ENCODE data around the gene FKBP10. TPM values are rescaled to one million over a fixed set of nuclear protein-coding genes. Genes with fewer than 3 reads are reported as not detected.
"Not testable (repeated sequence)": the region's sequence is repeated elsewhere in the genome, so short reads cannot be mapped to it uniquely, and the experiment has no call there.

The FKBP10 gene
- total RNA-seq, 1 experiment from 2014 or later, result 271 TPM

- no peak for DNase-seq (ENCODE audit: low read depth)
Measured at GRCh38 chr17:41836550-41837196, 23.9 kb downstream of the FKBP10 start.

- DNase-seq (ENCODE audit: low read depth), result no peak
Measured at GRCh38 chr17:41837761-41838538, 25.1 kb downstream of the FKBP10 start, which contains the start of gene KLHL10. Gene KLHL10, plus strand, starts transcription at chr17:41837825. Its CDS starts 108 bp downstream, at chr17:41837933.

DNA sequence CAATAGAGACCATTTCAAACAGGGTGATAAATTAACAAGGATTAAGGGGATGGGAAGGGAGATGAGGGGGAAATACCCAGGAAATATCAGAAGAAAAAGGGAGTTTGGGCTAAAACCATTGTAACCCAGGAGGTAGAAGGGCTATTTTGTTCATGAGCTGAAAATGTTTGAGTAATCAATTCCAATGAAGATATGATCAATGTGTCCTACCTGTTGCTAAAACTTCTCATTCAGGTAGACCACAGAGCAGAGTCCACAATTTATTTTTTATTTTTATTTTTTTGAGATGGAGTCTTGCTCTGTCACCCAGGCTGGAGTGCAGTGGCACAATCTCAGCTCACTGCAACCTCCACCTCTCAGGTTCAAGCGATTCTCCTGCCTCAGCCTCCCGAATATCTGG, 26.6 kb downstream of the FKBP10 start:
- DNase-seq (ENCODE audit: low read depth), result not testable (repeated sequence)

DNA sequence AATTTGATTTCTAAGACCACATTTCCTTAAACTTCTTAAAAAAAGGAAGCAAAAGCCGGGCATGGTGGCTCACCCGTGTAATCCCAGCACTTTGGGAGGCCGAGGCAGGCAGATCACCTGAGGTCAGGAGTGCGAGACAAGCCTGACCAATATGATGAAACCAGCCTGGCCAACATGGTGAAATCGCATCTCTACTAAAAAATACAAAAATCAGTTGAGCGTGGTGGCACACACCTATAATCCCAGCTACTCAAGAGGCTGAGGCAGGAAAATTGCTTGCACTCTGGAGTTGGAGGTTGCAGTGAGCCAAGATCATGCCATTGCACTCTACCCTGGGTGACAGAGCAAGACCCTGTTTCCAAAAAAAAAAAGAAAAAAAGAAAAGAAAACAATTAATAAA, 28.0 kb downstream of the FKBP10 start:
- DNase-seq (ENCODE audit: low read depth), result not testable (repeated sequence)

DNA sequence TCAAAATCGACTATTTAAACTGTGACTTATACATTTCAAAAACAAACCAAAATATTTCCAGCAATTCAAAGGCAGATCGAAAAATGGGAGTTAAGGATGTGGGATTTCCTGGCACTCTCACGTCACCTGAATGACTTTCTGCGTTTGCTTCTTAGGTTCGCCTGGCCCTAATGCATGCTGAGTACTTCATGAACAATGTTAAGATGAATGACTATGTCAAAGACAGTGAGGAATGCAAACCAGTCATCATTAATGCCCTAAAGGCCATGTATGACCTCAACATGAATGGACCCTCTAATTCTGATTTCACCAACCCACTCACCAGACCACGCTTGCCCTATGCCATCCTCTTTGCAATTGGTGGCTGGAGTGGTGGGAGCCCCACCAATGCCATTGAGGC, 32.2 kb downstream of the FKBP10 start:
- DNase-seq (ENCODE audit: low read depth), result no peak

- no peak for DNase-seq (ENCODE audit: low read depth)
Measured at GRCh38 chr17:41848788-41849187, 36.0 kb downstream of the FKBP10 start.

DNA sequence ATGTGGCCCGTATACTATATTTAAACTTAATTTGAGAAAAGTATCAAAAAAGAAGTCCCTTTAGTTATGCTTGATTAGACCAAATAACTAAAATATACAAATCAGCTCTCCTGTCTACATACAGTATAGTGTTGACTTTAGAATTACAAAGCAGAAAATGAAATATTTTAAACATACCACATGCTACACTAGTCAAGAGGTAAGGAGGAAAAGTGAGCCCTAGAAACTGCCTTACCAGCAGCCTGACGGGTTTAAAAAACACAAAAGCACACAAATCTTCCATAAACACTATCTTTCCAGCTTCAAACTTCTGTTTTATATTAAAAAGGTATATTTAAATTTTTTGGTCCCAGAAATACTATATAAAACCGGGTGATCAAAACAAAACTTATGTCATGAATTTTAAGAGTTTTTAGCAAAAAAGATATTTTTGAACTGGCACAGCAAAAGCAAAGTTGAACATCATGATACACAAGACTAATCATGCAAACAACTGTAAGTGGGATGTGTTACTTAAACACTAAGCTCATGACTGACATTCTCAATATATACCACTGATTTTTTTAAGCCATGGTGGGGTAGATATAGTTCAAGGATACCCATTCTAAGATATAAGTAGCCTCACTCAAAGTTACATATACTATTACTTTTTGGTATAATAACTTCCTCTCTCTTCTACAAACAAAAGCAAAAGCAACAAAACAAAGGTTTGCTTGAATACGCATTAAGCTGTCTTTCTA, 36.6 kb downstream of the FKBP10 start:
- DNase-seq (ENCODE audit: low read depth), result no peak

- DNase-seq (ENCODE audit: low read depth), result not testable (repeated sequence)
Measured at GRCh38 chr17:41851382-41851781, 38.6 kb downstream of the FKBP10 start.

- DNase-seq (ENCODE audit: low read depth), result no peak
Measured at GRCh38 chr17:41860254-41860931, 47.6 kb downstream of the FKBP10 start.

GRCh38 chr17:41863074-41863848, 50.5 kb downstream of the FKBP10 start:
- no peak for DNase-seq (ENCODE audit: low read depth)

GRCh38 chr17:41864498-41864835, 51.7 kb downstream of the FKBP10 start:
- no peak for DNase-seq (ENCODE audit: low read depth)

GRCh38 chr17:41864836-41865595, 52.2 kb downstream of the FKBP10 start, which contains the start of gene KLHL11:
Gene KLHL11, minus strand, starts transcription at chr17:41865423. Its CDS starts 53 bp downstream, at chr17:41865370.
- peak; percentile 86 for DNase-seq (ENCODE audit: low read depth)

- DNase-seq (ENCODE audit: low read depth), result no peak
Measured at GRCh38 chr17:41865596-41865893, 52.7 kb downstream of the FKBP10 start.

GRCh38 chr17:41868568-41868967, 55.8 kb downstream of the FKBP10 start:
- DNase-seq (ENCODE audit: low read depth), result no peak

DNA sequence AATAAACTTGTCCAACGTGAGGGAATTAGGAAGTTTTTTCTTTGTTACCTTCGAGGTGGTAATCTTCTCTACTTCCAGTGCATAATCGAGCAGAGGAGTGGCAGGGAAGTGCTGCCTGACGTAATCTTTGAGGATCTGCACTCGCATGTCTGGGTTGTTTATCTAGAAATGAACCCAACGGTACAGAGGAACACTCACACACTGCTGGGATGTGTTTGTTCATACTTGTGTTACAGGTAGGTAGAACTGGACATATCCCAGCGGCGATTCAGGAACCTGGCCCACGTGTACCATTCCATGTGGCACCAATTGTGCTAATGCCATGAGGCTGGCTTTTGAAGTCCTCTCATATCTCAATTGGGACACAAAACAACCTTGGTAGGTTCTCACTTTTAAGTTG, 56.6 kb downstream of the FKBP10 start:
- no peak for DNase-seq (ENCODE audit: low read depth)

- no peak for DNase-seq (ENCODE audit: low read depth)
Measured at GRCh38 chr17:41870097-41870496, 57.3 kb downstream of the FKBP10 start.

DNA sequence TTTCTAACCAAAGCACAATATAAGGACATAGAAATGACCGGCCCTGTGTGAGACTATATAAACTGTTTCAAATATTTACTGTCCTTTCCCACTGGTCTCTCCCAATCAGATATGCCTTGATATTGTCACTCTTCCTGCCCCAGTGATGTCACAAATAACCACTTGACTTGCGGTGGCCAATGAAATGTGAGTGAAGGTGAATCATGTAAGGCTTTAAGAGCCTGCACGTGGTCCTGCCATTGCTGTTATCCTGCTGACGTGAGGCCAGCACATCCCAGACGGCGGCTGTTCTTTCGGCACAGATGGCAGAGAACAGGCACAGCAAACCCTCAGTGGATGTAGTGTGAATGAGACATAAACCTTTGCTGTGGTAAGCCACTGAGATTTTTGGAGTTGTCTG, 57.8 kb downstream of the FKBP10 start:
- no peak for DNase-seq (ENCODE audit: low read depth)

GRCh38 chr17:41871789-41872188, 59.0 kb downstream of the FKBP10 start:
- DNase-seq (ENCODE audit: low read depth), result no peak
